WTC11 (cell line): Measurements from ENCODE around the gene SLC5A3. TPM values are rescaled to one million over a fixed set of nuclear protein-coding genes. Genes with fewer than 3 reads are reported as not detected.
A peak's percentile ranks its signal among the peaks of the same experiment; 100 is the strongest.

Source experiments
- ATAC-seq: fragments of 200-7000 bp; cut with Tn5 transposase; 2 replicates; pipeline ENCODE4 v1.10.0; 2021; ENCODE audit warnings: mild to moderate bottlenecking, moderate library complexity
- CTCF ChIA-PET: fragments of 300-600 bp; sonication (Branson Sonifier 250); formaldehyde crosslinking; loops from one replicate; lab custom pipeline; 2021; ENCODE audit warnings: antibody characterized with exemption; lab: Charles Lee
- POLR2A ChIA-PET: fragments of 350-600 bp; sonication (Branson Sonifier 250); formaldehyde crosslinking; loops from one replicate; lab custom pipeline; 2021; ENCODE audit warnings: antibody characterized with exemption; lab: Charles Lee
- DNase-seq: peaks from one replicate; pipeline ENCODE4 v3.0.0; 2021; ENCODE audit warnings: low spot score
- H3K27ac Mint-ChIP-seq: 2 replicates; pipeline ENCODE4 v1.8.0; 2021; ENCODE audit warnings: mixed read lengths
- H3K27me3 Mint-ChIP-seq: 2 replicates; pipeline ENCODE4 v1.8.0; 2021; ENCODE audit warnings: low read depth, mild to moderate bottlenecking, moderate library complexity, mixed read lengths
- H3K36me3 Mint-ChIP-seq: 2 replicates; pipeline ENCODE4 v1.8.0; 2021; ENCODE audit warnings: mixed read lengths
- H3K4me1 Mint-ChIP-seq: 2 replicates; pipeline ENCODE4 v1.8.0; 2022; ENCODE audit warnings: mixed read lengths
- H3K4me3 Mint-ChIP-seq: 2 replicates; pipeline ENCODE4 v1.8.0; 2021; ENCODE audit warnings: mild to moderate bottlenecking, moderate library complexity, mixed read lengths
- H3K9me3 Mint-ChIP-seq: 2 replicates; pipeline ENCODE4 v1.8.0; 2021; ENCODE audit warnings: mixed read lengths
- AFF4 ChIP-seq: sonication (generic); formaldehyde crosslinking; IDR thresholded peaks from 2 replicates; pipeline ENCODE4 v1.8.1; 2023; ENCODE audit warnings: mild to moderate bottlenecking, missing genetic modification reagents, borderline replicate concordance
- ATF3 ChIP-seq: sonication (generic); formaldehyde crosslinking; conservative IDR thresholded peaks from 2 replicates; pipeline ENCODE4 v1.8.1; 2022; ENCODE audit warnings: mild to moderate bottlenecking, missing genetic modification reagents
- CDX4 ChIP-seq: fragments of 250-450 bp; sonication (Bioruptor Pico); IDR thresholded peaks from 2 replicates; pipeline ENCODE4 v1.9.0; 2021; ENCODE audit warnings: moderate library complexity, mild to moderate bottlenecking, inconsistent platforms, borderline replicate concordance
- ERG ChIP-seq: fragments of 250-450 bp; sonication (Bioruptor Pico); IDR thresholded peaks from 2 replicates; pipeline ENCODE4 v1.8.0; 2021; ENCODE audit warnings: mild to moderate bottlenecking
- IRF2 ChIP-seq: sonication (generic); formaldehyde crosslinking; IDR thresholded peaks from 2 replicates; pipeline ENCODE4 v1.8.0; 2022; ENCODE audit warnings: low read depth, missing genetic modification reagents, borderline replicate concordance
- JAZF1 ChIP-seq: fragments of 250-450 bp; sonication (Bioruptor Pico); IDR thresholded peaks from 2 replicates; pipeline ENCODE4 v1.9.0; 2021; ENCODE audit warnings: moderate library complexity, mild to moderate bottlenecking, inconsistent platforms
- KAT7 ChIP-seq: sonication (generic); formaldehyde crosslinking; IDR thresholded peaks from 2 replicates; pipeline ENCODE4 v1.8.1; 2023; ENCODE audit warnings: missing genetic modification reagents, mild to moderate bottlenecking, borderline replicate concordance
- MLX ChIP-seq: sonication (generic); formaldehyde crosslinking; IDR thresholded peaks from 2 replicates; pipeline ENCODE4 v1.8.1; 2023; ENCODE audit warnings: mild to moderate bottlenecking, missing genetic modification reagents, moderate library complexity
- NR3C1 ChIP-seq: sonication (generic); formaldehyde crosslinking; conservative IDR thresholded peaks from 2 replicates; pipeline ENCODE4 v1.8.1; 2023; ENCODE audit warnings: low read depth, mild to moderate bottlenecking, missing genetic modification reagents
- OVOL2 ChIP-seq: fragments of 250-450 bp; sonication (Bioruptor Pico); IDR thresholded peaks from 2 replicates; pipeline ENCODE4 v1.9.0; 2021; ENCODE audit warnings: mild to moderate bottlenecking, borderline replicate concordance
- RELA ChIP-seq: sonication (generic); formaldehyde crosslinking; IDR thresholded peaks from 2 replicates; pipeline ENCODE4 v1.8.1; 2022; ENCODE audit warnings: missing genetic modification reagents, mild to moderate bottlenecking, borderline replicate concordance
- SMAD4 ChIP-seq: sonication (generic); formaldehyde crosslinking; IDR thresholded peaks from 2 replicates; pipeline ENCODE4 v1.8.0; 2022; ENCODE audit warnings: mild to moderate bottlenecking, missing genetic modification reagents
- SOX15 ChIP-seq: fragments of 250-450 bp; sonication (Bioruptor Pico); IDR thresholded peaks from 2 replicates; pipeline ENCODE4 v1.9.0; 2021; ENCODE audit warnings: mild to moderate bottlenecking
- STAT6 ChIP-seq: sonication (generic); formaldehyde crosslinking; conservative IDR thresholded peaks from 2 replicates; pipeline ENCODE4 v1.8.1; 2023; ENCODE audit warnings: mild to moderate bottlenecking, low read depth, missing genetic modification reagents, moderate library complexity
- ZNF219 ChIP-seq: sonication (generic); formaldehyde crosslinking; IDR thresholded peaks from 2 replicates; pipeline ENCODE4 v1.8.0; 2023; ENCODE audit warnings: missing genetic modification reagents, mild to moderate bottlenecking, borderline replicate concordance
- ZNF671 ChIP-seq: fragments of 250-450 bp; sonication (Bioruptor Pico); IDR thresholded peaks from 2 replicates; pipeline ENCODE4 v1.8.0; 2021; ENCODE audit warnings: mild to moderate bottlenecking
- ZSCAN18 ChIP-seq: fragments of 250-450 bp; sonication (Bioruptor Pico); IDR thresholded peaks from 2 replicates; pipeline ENCODE4 v2.1.2; 2022; ENCODE audit warnings: mild to moderate bottlenecking, moderate library complexity
- total RNA-seq: library from RNA; stranded (reverse); gene quantifications from 3 replicates; pipeline ENCODE4 v1.2.3, GENCODE V29; 2021

Gene SLC5A3
- total RNA-seq, 1 experiment from 2014 or later: 14.8 TPM

GRCh38 chr21:34112316-34113033, 39.1 kb downstream of the SLC5A3 start (continued):
- TF ChIP-seq NR3C1 (no peak), JAZF1 (CRISPR knock-in tag) (no peak), IRF2 (no peak), OVOL2 (CRISPR knock-in tag) (no peak)
- TF ChIP-seq, all 79 proteins: peak for 0

GRCh38 chr21:34113842-34114241, 40.5 kb downstream of the SLC5A3 start:
- H3K27ac Mint-ChIP-seq: peak overlapping the region; percentile 35
- no peak for DNase-seq
- peaks cover 63% of the 10 kb centered on the region for H3K4me1 Mint-ChIP-seq
- H3K36me3 Mint-ChIP-seq: peaks cover 18% of the 10 kb centered on the region
- TF ChIP-seq KAT7 (CRISPR knock-in tag) (no peak), ZSCAN18 (no peak), ZNF671 (CRISPR knock-in tag) (no peak), RELA (CRISPR knock-in tag) (no peak), MLX (CRISPR knock-in tag) (no peak), SMAD4 (no peak), ATF3 (CRISPR knock-in tag) (no peak), CDX4 (no peak), ZNF219 (no peak), ERG (no peak), OVOL2 (CRISPR knock-in tag) (no peak), AFF4 (CRISPR knock-in tag) (no peak), SOX15 (CRISPR knock-in tag) (no peak), STAT6 (CRISPR knock-in tag) (no peak)
- H3K27me3 Mint-ChIP-seq: no peaks in the 10 kb centered on the region
- CTCF ChIA-PET: interaction anchor here (1.0 to 1.4 kb wide), 3 partner anchors 19 to 221 kb away, joined by 3 to 5 read pairs (median 3); no protein-coding TSS in a partner anchor
- peak overlapping the region; percentile 2; the same call in 1 of the 2 replicates for H3K4me3 Mint-ChIP-seq
- ATAC-seq: peak; percentile 67
- peaks cover 11% of the 10 kb centered on the region for H3K9me3 Mint-ChIP-seq
- POLR2A ChIA-PET: no interaction called here
